T1000 (cell line): ENCODE data around the gene NSFL1C.

Experiments
- DNase-seq: peaks from one replicate; lab custom pipeline; 2025; ENCODE audit warnings: mixed read lengths; lab: John Stamatoyannopoulos, UW

NSFL1C gene

GRCh38 chr20:1460275-1460674 is 6.4 kb downstream of the NSFL1C start:
- no peak for DNase-seq

- DNase-seq, result no peak
These were observed 8.7 kb downstream of the NSFL1C start for GRCh38 chr20:1457992-1458391.

- no peak for DNase-seq
These were observed 10.3 kb downstream of the NSFL1C start for GRCh38 chr20:1456300-1456699.

- no peak for DNase-seq
These were observed 15.6 kb downstream of the NSFL1C start for GRCh38 chr20:1450926-1451491.

- no peak for DNase-seq
These were observed 17.3 kb downstream of the NSFL1C start for GRCh38 chr20:1449370-1449769.

- no peak for DNase-seq
These were observed 18.5 kb downstream of the NSFL1C start for GRCh38 chr20:1448081-1448620.

GRCh38 chr20:1446536-1446935 is 20.1 kb downstream of the NSFL1C start:
- no peak for DNase-seq

GRCh38 chr20:1443085-1443484 is 23.6 kb downstream of the NSFL1C start:
- DNase-seq, result no peak

GRCh38 chr20:1442304-1442703 is 24.3 kb downstream of the NSFL1C start:
- DNase-seq, result no peak

- DNase-seq, result no peak
These were observed 25.5 kb downstream of the NSFL1C start for GRCh38 chr20:1441133-1441532.

GRCh38 chr20:1440024-1440423 is 26.6 kb downstream of the NSFL1C start:
- no peak for DNase-seq

- no peak for DNase-seq
These were observed 28.3 kb downstream of the NSFL1C start for GRCh38 chr20:1438361-1438760.

- DNase-seq, result peak; percentile 20
These were observed 29.3 kb downstream of the NSFL1C start for GRCh38 chr20:1437235-1437904.

GRCh38 chr20:1436263-1436662 is 30.4 kb downstream of the NSFL1C start:
- DNase-seq, result no peak

GRCh38 chr20:1435337-1435699 is 31.3 kb downstream of the NSFL1C start:
- DNase-seq, result no peak

- peak; percentile 17 for DNase-seq
These were observed 31.9 kb downstream of the NSFL1C start for GRCh38 chr20:1434571-1435336.

GRCh38 chr20:1431158-1431557 is 35.5 kb downstream of the NSFL1C start:
- no peak for DNase-seq

GRCh38 chr20:1430004-1430451 is 36.6 kb downstream of the NSFL1C start:
- no peak for DNase-seq

GRCh38 chr20:1429143-1429728 is 37.4 kb downstream of the NSFL1C start:
- no peak for DNase-seq

- no peak for DNase-seq
These were observed 39.1 kb downstream of the NSFL1C start for GRCh38 chr20:1427457-1428054.

GRCh38 chr20:1426231-1426849 is 40.3 kb downstream of the NSFL1C start:
- DNase-seq, result no peak

GRCh38 chr20:1424336-1424735 is 42.3 kb downstream of the NSFL1C start:
- DNase-seq, result no peak
